Spleen (tissue), 11 donors: ENCODE results near the gene GREB1L. TPM values are rescaled to one million over a fixed set of nuclear protein-coding genes. Genes with fewer than 3 reads are reported as not detected.

Source experiments
- DNase-seq: peaks from one replicate; pipeline ENCODE4 v3.0.0-alpha.2; 2020
- H3K27ac ChIP-seq, 8 donors: fragments of 200-600 bp; sonication (generic) in 7 of 8; 1 replicate in 4 of 8; 2 replicates in 4 of 8; pipeline versions ENCODE4 v1.5.0 to v1.8.0; 2016 to 2021; ENCODE audit warnings: inconsistent platforms in 4 of 8, mild to moderate bottlenecking in 4 of 8, moderate library complexity in 1 of 8
- H3K27me3 ChIP-seq, 7 donors: fragments of 200-600 bp; sonication (generic) in 6 of 7; replicated peaks in 1 of 7; 1 replicate in 4 of 7; 2 replicates in 3 of 7; pipeline versions ENCODE4 v1.5.0 to v1.8.0; 2016 to 2021; ENCODE audit warnings: inconsistent platforms in 3 of 7, mild to moderate bottlenecking in 1 of 7
- H3K36me3 ChIP-seq, 6 donors: fragments of 200-600 bp; sonication (generic) in 5 of 6; 1 replicate in 4 of 6; 2 replicates in 2 of 6; pipeline versions ENCODE4 v1.5.0 to v1.8.0; 2016 to 2021; ENCODE audit warnings: inconsistent platforms in 2 of 6
- H3K4me1 ChIP-seq, 6 donors: fragments of 200-600 bp; sonication (generic) in 5 of 6; 1 replicate in 3 of 6; 2 replicates in 3 of 6; pipeline versions ENCODE4 v1.5.0 to v1.8.0; 2016 to 2021; ENCODE audit warnings: inconsistent platforms in 3 of 6
- H3K4me3 ChIP-seq, 8 donors: fragments of 200-600 bp; sonication (generic) in 7 of 8; 1 replicate in 4 of 8; 2 replicates in 4 of 8; pipeline versions ENCODE4 v1.5.0 to v1.8.0; 2016 to 2021; ENCODE audit warnings: inconsistent platforms in 4 of 8, mild to moderate bottlenecking in 4 of 8, moderate library complexity in 2 of 8
- H3K9me3 ChIP-seq, 8 donors: fragments of 200-600 bp; sonication (generic) in 7 of 8; 1 replicate in 4 of 8; 2 replicates in 4 of 8; pipeline versions ENCODE4 v1.5.0 to v1.8.0; 2016 to 2021; ENCODE audit warnings: inconsistent platforms in 4 of 8
- CTCF ChIP-seq, 11 experiments: fragments of 200-600 bp in 7 of 11; fragments of 450-650 bp in 4 of 11; sonication (generic) in 4 of 11; IDR thresholded peaks in 8 of 11; conservative IDR thresholded peaks in 3 of 11; 1 replicate in 7 of 11; 2 replicates in 4 of 11; pipeline versions ENCODE4 v1.4.0 to v1.8.0; 2016 to 2021; ENCODE audit warnings: antibody characterized with exemption in 11 of 11, inconsistent platforms in 4 of 11, mild to moderate bottlenecking in 1 of 11
- POLR2A ChIP-seq, 3 donors: fragments of 450-650 bp; IDR thresholded peaks; one replicate each; pipeline ENCODE4 v1.5.1; 2017; ENCODE audit warnings: antibody characterized with exemption in 3 of 3, mild to moderate bottlenecking in 1 of 3
- POLR2AphosphoS5 ChIP-seq, 3 donors: sonication (generic); formaldehyde crosslinking; IDR thresholded peaks; one replicate each; pipeline ENCODE4 v1.5.1; 2017; ENCODE audit warnings: antibody characterized with exemption in 3 of 3
- WGBS, 5 donors: extraction: QIAGEN DNeasy Blood & Tissue Kit in 3 of 5; methylation state at CpG; one replicate each; pipeline versions ENCODE4 v1.1.5 to v1.1.7; 2013 to 2018; 5-methylcytosine and 5-hydroxymethylcytosine counted together
- intact Hi-C: fragments of 100-400 bp; cut with DNase I; formaldehyde crosslinking; loops from one replicate; pipeline ENCODE4 v1.15.0; 2023; ENCODE audit warnings: low total_unique reads
- polyA plus RNA-seq, 3 donors: library from polyadenylated mRNA; stranded (reverse); fragments of 200-250 nt; gene quantifications; one replicate each; pipeline ENCODE4 v1.2.1, GENCODE V29; 2013
- total RNA-seq, 7 donors: library from RNA; depleted of rRNA in 3 of 7; stranded (reverse); fragments of >200 nt in 3 of 7; fragmentation: NEBNext Ultra II Directional in 4 of 7; extraction: Animal tissue kit (Norgen Biotek cat#: 25700) in 4 of 7; gene quantifications; one replicate each; pipeline versions ENCODE4 v1.1.0 to v1.2.1, GENCODE V29; 2016 to 2021
- donor health status: healthy with polysubstance abuse.
- donor health status: DM: no; HTN: no; CAD: no; lungs with moderate emphysema.
- donor health status: DM: no; HTN: no; CAD: no.
- donor health status: Bipolar disorder and iron deficiency.
- donor health status: healthy.
- donor health status: DM: no; HTN: no; CAD: no.
- donor health status: DM: yes; HTN: yes; CAD: no.

The GREB1L gene
- total and polyA plus RNA-seq, 10 donors: under 0.01 to 0.79 (median 0.57) TPM

DNA sequence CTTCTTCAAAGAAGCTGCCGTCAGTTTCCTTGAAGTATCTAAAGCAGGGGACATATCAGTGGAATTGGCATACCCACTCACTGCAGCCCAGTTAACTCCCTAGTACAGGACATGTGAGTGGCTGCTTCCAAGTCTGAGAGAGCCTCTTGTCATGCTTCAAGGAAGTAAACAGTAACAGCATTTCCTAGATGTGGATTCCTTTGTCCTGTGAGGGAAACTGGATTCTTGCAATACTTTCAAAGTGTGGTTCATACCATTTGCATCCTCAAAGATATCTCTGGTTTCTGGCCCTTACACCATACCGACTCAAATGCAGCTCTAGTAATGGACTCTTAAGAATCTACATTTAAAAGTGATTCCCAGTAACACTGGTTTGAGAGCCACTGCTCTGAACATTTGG is 271.3 kb downstream of the GREB1L start:
- Histone ChIP-seq H3K36me3 (peaks cover 0 to 45% (median 8%) of the 10 kb centered on the region in 6 donors), H3K27ac (no peak overlapping the region), H3K4me1 (no peaks in the 10 kb centered on the region), H3K4me3 (no peak overlapping the region), H3K27me3 (no peaks in the 10 kb centered on the region), H3K9me3 (peaks cover 0 to 13% (median 0%) of the 10 kb centered on the region in 8 donors)
- intact Hi-C loops: no loop called here
- DNase-seq: no peak
- 93 to 98% (median 93%) methylated on average over 2 of the region's 2 CpGs for WGBS, 5 donors
- no peak for TF ChIP-seq CTCF (IDR thresholded peaks at IDR 0.05 in 8 of 11, conservative IDR thresholded peaks at IDR 0.05 in 3 of 11)
- TF ChIP-seq POLR2A (IDR thresholded peaks at IDR 0.05): no peak
- TF ChIP-seq POLR2AphosphoS5 (IDR thresholded peaks at IDR 0.05): no peak

DNA sequence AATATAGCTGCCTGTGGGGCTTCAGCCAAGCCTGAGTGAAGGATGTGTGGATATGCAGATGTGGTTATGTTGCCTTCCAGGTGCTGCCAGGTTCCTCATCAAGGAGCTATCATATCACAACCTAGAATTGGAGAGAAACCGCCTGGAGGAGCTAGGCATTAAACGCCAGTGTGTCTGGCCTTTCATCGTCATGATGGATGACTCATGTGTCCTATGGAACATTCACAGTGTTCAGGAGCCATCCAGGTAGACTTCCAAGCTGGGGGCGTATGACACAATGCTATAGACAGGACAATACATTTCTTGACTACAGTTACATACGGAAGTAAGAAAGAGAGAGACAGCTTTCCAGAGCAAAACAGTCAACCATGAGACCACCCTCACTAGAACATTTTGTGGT is 271.7 kb downstream of the GREB1L start:
- TF ChIP-seq POLR2AphosphoS5 (IDR thresholded peaks at IDR 0.05): no peak
- TF ChIP-seq POLR2A (IDR thresholded peaks at IDR 0.05): no peak
- no peak for TF ChIP-seq CTCF (IDR thresholded peaks at IDR 0.05 in 8 of 11, conservative IDR thresholded peaks at IDR 0.05 in 3 of 11)
- intact Hi-C loops: no loop called here
- H3K4me1 ChIP-seq: no peaks in the 10 kb centered on the region
- DNase-seq: no peak
- no peak overlapping the region for H3K27ac ChIP-seq
- 90 to 98% (median 95%) methylated on average over 5 of the region's 5 CpGs for WGBS, 5 donors
- H3K9me3 ChIP-seq: peaks cover 0 to 13% (median 0%) of the 10 kb centered on the region in 8 donors
- no peaks in the 10 kb centered on the region for H3K27me3 ChIP-seq
- H3K36me3 ChIP-seq: peaks cover 0 to 50% (median 8%) of the 10 kb centered on the region in 6 donors
- no peak overlapping the region for H3K4me3 ChIP-seq

DNA sequence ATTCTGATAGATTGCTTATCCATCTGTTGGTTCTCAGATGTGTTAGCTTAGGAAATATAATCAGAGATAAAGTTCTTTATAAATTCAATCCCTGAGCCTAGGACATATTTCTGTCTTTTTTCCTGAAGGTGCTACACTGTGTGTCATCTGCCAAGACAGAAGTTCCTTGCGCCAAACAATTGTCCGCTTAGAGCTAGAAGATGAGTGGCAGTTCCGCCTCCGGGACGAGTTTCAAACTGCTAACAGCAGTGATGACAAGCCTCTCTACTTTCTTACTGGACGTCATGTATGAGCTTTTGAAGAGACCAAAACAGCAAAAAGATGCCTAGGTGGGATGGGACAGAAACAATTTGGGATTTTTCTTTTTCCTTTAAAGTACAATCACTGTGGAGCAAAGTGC is 280.5 kb downstream of the GREB1L start:
- DNase-seq: no peak
- intact Hi-C loops: no loop called here
- 89 to 95% (median 94%) methylated on average over 6 of the region's 6 CpGs for WGBS, 5 donors
- H3K4me1 ChIP-seq: no peaks in the 10 kb centered on the region
- no peaks in the 10 kb centered on the region for H3K9me3 ChIP-seq
- no peak overlapping the region for H3K4me3 ChIP-seq
- H3K36me3 ChIP-seq: peaks cover 0 to 98% (median 15%) of the 10 kb centered on the region in 6 donors
- no peak for TF ChIP-seq POLR2A (IDR thresholded peaks at IDR 0.05)
- no peak for TF ChIP-seq CTCF (IDR thresholded peaks at IDR 0.05 in 8 of 11, conservative IDR thresholded peaks at IDR 0.05 in 3 of 11)
- TF ChIP-seq POLR2AphosphoS5 (IDR thresholded peaks at IDR 0.05): no peak
- H3K27me3 ChIP-seq: no peaks in the 10 kb centered on the region
- no peak overlapping the region for H3K27ac ChIP-seq

DNA sequence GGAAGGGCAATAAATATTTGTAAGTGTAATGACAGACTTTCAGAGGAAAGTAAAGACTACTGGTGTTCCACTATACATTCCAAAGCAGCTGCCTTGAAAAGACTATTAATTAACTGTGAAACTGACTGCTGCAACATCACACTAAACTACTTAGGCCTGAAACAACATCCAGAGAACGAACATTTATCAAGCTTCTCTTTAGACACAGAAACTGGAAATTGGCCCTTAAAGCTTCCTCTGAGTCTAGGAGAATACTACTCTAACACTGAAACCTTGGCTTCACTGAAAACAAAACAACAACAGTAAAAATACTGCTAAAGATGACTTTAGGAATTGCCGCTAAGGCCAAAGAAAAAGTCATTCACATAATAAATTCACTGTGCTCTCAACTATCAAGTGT is 283.9 kb downstream of the GREB1L start:
- peaks cover 0 to 99% (median 35%) of the 10 kb centered on the region in 6 donors for H3K36me3 ChIP-seq
- DNase-seq: no peak
- intact Hi-C loops: no loop called here
- no peak overlapping the region for H3K4me3 ChIP-seq
- no peak overlapping the region for H3K27ac ChIP-seq
- H3K27me3 ChIP-seq: no peaks in the 10 kb centered on the region
- no peaks in the 10 kb centered on the region for H3K9me3 ChIP-seq
- no peak for TF ChIP-seq CTCF (IDR thresholded peaks at IDR 0.05 in 8 of 11, conservative IDR thresholded peaks at IDR 0.05 in 3 of 11)
- TF ChIP-seq POLR2A (IDR thresholded peaks at IDR 0.05): no peak
- TF ChIP-seq POLR2AphosphoS5 (IDR thresholded peaks at IDR 0.05): no peak
- 81 to 91% (median 87%) methylated on average over 2 of the region's 2 CpGs for WGBS, 5 donors
- no peaks in the 10 kb centered on the region for H3K4me1 ChIP-seq
